ENCODE measurements around the gene GFI1B.
"Not testable (repeated sequence)": the region's sequence is repeated elsewhere in the genome, so short reads cannot be mapped to it uniquely, and the experiment has no call there.

Gene GFI1B

DNA sequence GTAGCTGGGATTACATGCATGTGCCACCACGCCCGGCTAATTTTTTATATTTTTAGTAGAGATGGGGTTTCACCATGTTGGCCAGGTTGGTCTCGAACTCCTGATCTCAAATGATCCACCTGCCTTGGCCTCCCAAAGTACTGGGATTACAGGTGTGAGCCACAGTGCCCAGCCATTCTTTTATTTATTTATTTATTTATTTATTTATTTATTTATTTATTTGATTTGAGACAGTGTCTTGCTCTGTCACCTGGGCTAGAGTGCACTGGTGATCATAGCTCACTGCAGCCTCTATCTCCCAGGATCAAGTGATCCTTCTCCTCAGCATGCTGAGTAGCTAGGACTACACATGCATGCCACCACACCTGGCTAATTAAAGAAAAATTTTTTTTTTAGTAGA lies 10.6 kb upstream of the GFI1B start:
- not testable (repeated sequence) for DNase-seq (ENCODE audit: extremely low read depth in 1 of 2, low read depth in 1 of 2)

DNA sequence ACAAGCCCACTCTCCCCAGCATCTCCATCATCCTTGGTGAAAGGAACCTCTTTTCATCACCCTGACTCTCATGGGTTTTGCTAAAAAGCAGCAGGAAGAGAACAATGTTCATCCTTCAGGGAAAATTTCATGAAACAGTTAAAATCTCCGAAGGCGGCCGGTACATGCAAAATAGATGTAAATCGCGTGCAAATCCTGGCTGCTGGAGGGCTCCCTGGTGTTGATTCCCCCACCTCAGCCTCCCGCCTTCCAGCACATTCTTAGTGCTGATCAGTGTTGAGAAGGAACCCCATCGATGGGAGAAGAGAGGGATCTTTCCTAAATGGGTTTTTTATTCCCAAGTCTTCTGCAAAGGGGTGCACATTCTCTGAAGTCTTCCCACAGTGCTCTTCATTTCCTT lies 8.7 kb upstream of the GFI1B start:
- no peak for DNase-seq (ENCODE audit: extremely low read depth in 1 of 2, low read depth in 1 of 2)

DNA sequence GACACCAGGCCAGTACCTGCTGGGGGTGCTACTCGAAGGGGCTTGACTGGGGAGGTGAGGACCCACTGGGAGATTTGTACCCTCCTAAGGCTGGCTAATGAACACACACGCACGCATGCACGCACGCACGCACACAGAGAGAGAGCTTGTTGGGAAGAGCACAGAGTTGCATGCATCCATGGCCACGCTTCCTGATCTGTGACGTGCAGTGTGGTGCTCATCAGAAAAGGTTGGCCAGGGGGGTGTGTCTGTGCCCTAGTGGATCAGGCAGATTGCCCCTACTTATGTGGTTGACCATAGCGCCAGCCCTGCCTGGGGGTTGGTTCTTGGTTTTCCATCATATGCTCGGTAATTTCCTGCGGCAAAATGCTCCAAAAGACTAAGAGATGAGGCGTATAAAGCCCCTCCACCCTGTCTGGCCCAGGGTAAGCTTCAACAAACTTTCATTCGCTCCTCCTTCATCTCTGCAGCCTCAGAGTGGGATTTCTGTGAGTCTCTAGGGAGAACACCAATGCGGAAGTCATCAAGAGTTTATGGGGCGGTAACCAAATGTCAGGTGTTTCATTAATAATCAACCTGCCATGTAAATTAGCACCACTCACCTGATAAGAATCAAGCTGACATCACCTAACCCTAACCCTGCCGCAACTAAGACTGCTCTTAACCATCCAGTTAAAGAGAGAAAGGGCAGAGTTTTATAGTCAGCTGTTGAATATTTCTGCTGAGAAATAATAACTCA lies 8.0 kb upstream of the GFI1B start:
- DNase-seq (ENCODE audit: extremely low read depth in 1 of 2, low read depth in 1 of 2) = no peak

DNA sequence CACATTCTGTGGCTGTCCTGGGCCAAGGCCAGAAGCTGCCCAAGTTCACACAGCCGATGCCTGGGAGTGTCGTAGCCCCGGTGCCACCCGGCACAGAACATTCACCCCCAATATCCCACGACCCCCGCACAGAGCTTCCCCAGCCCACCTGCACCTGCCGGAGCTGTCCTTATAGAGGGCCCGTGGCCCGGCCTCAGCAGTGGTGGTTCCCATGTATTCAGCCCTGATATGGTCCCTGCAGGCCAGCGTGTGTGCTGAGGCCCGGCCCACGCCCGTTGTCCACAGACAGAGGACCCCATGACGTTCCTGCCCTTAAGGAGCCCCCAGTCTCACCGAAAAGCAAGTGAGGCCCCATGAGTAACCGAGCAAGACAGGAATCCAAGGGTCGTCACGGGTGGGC lies 5.3 kb upstream of the GFI1B start:
- DNase-seq (ENCODE audit: extremely low read depth in 1 of 2, low read depth in 1 of 2) = no peak

DNA sequence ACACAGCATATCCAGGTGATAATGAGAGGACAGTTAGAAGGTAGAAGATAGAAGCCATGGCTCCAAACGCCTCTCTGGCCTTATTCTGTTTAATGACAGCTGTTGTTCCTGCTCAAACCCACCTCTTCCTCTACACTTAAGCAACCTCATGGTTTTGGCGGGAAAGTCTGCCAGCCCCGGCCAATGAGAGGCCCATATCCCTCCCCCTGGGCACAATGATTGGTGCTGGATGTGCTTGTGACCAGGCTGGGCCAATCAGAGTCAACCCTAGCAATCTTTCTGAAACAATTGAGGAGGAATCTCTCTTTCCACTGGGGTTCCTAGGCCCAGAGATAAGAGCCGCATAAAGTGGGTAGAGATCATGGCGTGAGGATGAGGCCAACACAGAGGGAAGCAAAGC lies 4.8 kb upstream of the GFI1B start:
- no peak for DNase-seq (ENCODE audit: extremely low read depth in 1 of 2, low read depth in 1 of 2)

DNA sequence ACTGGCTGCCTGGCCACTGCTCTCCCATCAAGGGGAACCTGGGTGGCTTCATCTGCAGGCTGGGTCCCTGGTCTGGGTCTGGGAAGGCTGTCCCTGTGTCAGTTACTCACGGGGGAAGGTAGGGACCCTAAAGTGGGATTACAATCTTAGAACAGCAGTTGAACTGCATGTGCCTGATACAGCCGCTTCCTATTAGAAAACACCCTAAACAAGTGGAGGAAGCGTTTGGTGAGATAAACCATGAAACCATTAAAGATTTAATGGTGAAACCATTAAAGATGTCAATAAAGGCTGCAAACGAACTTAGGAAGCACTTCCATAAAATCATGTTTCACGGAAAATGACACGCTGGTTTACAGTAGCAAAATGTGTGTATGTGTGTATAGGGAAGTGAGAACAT lies 2.5 kb upstream of the GFI1B start:
- no peak for DNase-seq (ENCODE audit: extremely low read depth in 1 of 2, low read depth in 1 of 2)

DNA sequence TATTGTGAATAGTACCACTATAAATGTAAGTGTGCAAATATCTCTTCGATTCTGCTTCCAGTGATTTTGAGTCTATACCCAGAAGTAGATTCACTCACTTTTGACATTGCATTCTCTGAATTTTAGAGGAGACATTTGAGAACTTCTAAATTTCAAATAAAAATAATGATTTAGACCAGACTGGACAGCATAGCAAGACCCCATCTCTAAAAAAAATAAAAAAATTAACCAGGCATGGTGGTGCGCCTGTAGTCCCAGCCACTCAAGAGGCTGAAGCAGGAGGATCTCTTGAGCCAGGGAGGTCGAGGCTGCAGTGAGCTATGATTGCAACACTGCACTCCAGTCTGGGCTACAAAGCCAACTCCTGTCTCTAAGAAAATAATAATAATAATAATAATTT lies 1.9 kb upstream of the GFI1B start:
- no peak for DNase-seq (ENCODE audit: extremely low read depth in 1 of 2, low read depth in 1 of 2)

DNA sequence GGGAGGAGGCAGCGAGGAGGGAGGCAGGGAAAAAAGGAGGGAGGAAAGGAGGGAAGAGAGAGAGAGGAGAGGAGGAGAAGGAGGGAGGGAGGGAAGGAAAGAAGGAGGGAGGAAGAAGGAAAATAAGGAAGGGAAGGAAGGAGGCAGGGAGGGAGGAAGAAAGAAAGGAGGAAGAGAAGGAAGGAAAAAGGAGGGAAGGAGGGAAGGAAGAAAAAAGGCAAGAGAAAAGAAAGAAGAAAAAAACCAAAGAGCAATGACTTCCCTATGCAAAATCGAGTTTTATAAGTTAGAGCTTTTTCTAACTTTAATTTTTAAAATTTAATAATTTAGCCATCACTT lies 413 bp upstream of the GFI1B start:
- no peak for DNase-seq (ENCODE audit: extremely low read depth in 1 of 2, low read depth in 1 of 2)

DNA sequence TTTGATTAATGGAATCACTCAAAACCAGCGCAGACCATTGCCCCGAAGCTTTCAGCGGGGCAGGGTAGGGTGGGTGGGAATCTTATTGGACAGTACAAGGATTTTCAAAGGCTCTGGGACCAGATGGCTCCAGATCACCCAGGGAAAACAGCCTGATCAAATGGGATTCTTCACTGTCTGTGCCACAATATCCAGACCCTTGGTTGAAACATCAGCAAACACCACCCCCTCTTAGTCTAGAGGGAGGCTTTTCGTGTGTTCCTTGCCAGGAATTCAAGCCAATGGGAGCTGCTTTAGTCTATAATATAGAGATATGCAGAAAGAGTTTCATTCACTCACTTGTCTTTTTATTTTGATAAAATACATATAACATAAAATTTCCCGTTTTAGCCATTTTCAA lies 1.7 kb downstream of the GFI1B start:
- DNase-seq (ENCODE audit: extremely low read depth in 1 of 2, low read depth in 1 of 2) = no peak

DNA sequence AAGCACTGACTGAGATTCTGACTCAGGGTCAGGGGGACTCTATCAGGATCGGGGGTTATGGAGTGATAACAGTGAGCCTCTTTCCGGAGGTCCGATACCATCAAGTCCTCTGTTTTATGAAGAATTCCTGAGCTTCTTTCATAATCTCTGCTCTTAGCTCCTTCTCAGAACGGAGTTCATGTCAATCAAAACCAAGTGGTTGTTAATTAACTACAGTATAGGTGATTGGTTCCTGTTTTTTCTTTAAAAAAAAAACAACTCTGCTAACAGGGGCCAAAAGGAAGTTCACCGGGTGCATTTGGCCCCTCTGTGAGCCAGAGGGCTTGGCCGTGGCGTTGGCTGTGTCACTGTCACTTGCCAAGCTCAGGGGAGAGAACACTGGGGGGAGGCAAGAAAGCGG lies 4.0 kb downstream of the GFI1B start:
- no peak for DNase-seq (ENCODE audit: extremely low read depth in 1 of 2, low read depth in 1 of 2)

DNA sequence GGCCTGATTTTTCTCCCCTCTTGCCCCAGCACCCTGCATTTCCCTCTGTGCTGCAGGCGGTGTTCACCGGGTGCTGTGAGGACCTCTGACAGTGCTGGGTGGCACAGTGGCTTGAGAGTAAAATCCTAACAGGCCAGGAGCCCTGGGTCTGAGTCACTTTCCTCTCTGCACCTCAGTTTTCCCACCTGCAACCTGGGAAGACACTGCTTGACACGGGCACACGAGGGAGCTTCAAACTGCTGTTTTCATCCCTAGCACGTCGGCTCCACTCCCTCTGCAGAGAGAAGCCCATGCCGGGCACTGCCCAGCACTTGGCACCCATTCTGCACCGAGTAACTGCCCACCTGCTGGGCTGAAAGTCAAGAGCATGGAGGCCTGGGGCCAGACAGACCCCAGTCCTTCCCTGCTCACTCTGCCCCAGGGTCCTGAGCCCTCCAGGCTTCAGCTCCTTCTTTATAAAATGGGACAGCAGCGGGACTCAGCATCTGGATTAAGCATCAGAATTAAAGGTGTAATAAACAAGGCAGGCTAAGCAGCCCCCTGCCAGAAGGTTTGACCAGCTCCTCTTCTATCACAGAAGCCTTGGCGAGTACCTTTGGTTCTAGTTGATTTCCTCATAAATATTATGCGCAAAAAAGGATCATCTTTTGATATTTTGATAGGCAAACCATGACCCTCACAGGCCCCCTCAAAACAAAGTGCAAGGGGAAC lies 5.2 kb downstream of the GFI1B start:
- DNase-seq (ENCODE audit: extremely low read depth in 1 of 2, low read depth in 1 of 2) = no peak

DNA sequence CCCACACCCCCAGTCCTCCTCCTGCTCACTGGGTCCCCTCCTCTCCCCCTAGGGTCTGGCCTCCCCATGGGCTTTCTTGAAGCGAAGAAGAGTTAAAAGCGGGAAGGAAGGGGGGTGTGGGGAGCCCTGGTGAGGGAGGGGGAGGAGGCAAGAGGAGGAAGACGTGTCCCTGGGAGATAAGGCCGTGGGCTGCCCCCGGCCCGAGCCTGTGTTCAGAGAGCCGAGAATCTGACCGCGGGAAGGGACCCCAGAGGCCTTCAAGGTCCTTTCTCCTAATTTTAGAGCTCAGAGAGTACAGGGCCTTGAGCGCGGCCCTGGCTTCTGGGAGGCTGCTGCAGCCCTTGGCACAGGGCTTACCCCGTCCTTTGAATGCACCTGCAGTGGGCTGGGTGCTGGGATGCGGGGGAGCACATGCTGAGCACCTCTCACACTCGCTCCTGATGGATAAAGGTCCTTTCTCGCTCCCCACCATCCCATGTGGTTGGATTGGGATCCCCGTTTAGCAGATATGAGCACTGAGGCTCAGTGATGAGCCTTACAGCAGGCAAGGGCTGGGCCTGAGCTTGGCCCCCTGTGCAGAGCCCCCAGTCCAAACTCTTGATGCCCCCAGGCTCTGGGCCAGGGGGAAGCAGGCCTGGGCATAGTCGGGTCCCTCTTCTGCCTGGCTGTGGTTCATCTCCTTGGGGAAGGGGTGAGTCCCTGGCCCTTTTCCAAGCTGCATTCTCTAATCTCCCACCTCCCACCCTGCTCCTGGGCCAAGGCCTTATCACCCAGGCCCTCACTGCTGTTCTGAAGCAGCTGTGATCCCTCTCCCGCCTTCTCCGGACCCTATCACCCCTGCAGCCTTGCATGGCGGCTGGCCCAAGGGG lies 5.9 kb downstream of the GFI1B start:
- no peak for DNase-seq (ENCODE audit: extremely low read depth in 1 of 2, low read depth in 1 of 2)

DNA sequence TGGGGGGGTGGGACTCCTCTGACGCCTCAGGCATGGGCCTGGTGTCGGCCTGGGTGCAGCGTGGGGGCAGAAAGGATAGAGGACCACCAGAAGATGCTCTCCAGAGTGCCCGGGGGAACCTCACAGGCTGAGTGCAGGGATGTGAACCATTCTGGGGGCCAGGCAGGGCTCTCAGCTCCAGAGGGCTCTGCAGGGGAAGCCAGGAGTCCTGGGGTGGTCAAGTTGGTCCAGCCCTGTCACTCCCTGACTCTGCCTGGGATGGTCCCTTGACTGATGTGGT lies 6.5 kb downstream of the GFI1B start:
- no peak for DNase-seq (ENCODE audit: extremely low read depth in 1 of 2, low read depth in 1 of 2)

DNA sequence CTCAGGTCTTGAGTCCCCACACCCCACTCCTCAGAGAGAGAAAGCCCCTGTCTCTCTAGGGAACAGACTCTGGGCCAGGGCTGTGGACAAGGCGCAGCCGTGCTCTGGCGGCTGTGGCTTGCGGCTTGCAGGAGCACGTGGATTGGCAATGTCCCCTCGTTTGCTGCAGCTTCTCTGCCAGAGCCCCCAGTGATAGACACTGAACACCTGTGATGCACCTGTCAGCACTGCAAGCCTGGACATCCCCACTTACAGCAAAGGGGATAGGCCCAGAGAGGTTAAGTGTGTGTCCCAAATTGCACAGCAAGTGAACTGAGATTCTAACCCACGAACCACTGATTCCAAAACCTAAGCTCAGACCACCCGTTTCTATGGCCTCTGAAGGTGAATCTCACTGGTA lies 7.0 kb downstream of the GFI1B start:
- no peak for DNase-seq (ENCODE audit: extremely low read depth in 1 of 2, low read depth in 1 of 2)

DNA sequence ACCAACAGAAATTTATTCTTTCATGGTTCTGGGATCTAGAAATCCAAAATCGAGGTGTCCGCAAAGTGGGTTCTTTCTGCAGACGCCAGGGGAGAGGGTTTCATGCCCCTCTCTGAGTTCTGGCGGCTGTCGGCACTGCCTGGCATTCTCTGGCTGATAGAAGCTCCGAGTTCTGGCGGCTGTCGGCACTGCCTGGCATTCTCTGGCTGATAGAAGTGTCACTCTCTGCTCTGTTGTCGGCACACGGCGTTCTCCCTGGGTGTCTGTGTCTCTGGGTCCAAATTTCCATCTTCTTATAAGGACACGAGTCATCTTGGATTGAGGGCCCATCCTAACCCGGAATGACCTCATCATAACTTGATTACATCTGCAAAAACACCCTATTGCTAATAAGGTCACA lies 7.6 kb downstream of the GFI1B start:
- DNase-seq (ENCODE audit: extremely low read depth in 1 of 2, low read depth in 1 of 2) = no peak

DNA sequence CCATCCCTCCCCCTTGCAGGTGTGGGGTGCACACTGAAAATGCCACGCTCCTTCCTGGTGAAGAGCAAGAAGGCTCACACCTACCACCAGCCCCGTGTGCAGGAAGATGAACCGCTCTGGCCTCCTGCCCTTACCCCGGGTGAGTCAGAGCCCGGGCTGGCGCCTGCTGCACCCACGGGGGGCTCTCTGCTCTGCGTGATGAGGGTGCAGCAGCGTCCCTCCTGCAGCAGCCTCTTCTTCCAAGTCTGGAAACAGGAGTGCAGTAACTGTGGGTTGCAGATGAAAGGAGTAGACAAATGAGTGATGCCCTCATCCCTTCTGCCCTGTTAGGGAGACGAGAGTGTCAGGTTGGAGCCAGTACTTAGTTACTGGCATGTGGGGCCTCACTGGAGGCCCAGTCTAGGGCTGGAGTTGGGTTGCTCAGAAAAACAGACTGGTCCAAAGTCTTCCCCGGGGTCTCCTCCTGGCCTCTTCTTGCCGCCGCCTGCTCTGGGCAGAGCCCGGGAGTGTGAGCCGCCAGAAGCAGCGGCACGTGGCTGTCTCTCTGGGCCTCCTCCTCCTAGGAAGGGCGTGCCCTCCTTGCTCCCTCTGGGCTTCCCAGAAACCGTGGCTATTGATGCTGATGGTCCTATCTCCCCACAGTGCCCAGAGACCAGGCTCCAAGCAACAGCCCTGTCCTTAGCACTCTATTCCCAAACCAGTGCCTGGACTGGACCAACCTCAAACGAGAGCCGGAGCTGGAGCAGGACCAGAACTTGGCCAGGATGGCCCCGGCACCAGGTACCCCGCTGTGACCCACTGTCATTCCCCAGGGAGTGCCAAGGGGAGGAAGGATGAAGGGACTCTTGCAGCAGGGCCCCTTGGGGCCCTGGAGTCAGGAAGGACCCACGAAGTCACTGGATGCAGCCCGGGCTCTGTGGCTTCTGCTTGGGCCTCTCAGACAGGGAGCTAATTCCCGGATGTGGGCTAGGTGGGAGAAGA lies 8.4 kb downstream of the GFI1B start:
- no peak for DNase-seq (ENCODE audit: extremely low read depth in 1 of 2, low read depth in 1 of 2)

DNA sequence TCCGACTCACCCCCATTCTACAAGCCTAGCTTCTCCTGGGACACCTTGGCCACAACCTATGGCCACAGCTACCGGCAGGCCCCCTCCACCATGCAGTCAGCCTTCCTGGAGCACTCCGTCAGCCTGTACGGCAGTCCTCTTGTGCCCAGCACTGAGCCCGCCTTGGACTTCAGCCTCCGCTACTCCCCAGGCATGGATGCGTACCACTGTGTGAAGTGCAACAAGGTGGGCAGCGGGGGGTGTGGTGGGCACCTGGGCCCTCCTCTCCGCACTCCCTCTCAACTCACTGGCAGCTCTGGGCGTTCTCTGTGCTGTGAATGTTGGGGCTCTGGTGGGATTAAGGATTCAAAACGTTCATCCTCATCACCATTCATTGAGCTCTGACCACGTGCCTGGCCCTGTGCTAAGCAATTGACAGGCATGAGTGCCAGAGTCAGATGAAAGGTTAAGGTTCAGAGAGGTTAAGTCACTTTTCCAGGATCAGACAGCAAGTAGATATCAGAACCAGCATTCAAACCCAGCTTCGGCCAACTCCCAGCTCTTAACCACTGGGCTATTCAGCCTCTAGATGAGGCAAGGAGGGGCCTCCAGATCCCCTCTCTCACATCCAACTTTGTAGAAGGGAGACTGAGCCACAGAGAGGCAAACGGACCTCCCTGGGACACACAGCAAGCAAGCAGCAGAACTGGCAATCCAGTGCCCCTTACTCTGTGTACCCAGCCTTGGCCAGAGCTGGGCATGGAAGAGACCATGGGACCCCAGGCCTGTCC lies 9.9 kb downstream of the GFI1B start:
- DNase-seq (ENCODE audit: extremely low read depth in 1 of 2, low read depth in 1 of 2) = no peak

DNA sequence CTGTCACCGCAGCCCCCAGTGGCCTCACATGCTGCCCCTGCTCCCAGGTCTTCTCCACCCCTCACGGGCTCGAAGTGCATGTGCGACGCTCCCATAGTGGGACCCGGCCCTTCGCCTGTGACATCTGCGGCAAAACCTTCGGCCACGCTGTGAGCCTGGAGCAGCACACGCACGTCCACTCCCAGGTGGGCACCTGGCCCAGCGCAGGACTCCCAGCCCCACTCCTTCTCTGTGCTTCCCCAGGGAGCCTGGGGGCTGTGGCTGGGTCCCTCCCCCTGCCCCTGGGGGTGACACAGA lies 10.5 kb downstream of the GFI1B start:
- DNase-seq (ENCODE audit: extremely low read depth in 1 of 2, low read depth in 1 of 2) = no peak

DNA sequence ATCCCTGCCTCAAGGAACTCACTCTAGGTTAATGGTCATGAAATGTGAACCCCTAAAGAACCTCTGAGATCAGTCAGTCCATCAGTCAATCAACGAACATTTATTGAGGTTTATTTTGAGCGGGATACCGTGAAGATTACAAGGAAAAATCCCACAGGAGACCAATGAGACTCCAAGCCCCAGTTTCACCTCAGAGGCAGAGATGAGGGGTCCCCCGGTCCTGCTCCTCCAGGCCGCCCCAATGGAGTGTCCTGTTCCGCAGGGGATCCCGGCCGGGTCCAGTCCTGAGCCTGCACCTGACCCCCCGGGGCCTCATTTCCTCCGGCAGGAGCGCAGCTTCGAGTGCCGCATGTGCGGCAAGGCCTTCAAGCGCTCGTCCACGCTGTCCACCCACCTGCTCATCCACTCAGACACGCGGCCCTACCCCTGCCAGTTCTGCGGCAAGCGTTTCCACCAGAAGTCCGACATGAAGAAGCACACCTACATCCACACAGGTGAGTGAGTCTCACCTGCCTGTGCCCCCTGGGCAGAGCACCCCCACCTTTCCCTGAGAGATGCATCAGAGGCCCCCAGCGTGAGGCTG lies 11.0 kb downstream of the GFI1B start:
- no peak for DNase-seq (ENCODE audit: extremely low read depth in 1 of 2, low read depth in 1 of 2)

DNA sequence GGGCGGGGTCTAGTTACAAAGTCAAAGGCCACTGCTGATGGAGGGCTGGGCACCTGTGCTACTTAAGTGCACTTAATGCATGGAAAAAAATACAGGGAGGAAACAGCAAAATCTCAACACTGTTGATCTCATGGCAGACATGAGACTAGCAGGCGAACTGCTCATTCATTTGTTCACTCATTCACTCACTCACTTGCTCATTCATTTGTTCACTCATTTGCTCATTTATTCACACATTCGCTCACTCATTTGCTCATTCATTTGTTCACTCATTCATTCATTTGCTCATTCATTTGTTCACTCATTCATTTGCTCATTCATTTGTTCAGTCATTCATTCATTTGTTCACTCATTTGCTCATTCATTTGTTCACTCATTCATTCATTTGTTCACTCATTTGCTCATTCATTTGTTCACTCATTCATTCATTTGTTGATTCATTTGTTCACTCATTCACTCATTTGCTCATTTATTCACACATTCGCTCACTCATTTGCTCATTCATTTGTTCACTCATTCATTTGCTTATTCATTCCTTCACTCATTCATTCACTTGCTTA lies 11.6 kb downstream of the GFI1B start:
- not testable (repeated sequence) for DNase-seq (ENCODE audit: extremely low read depth in 1 of 2, low read depth in 1 of 2)
